Measurements from ENCODE around the gene NTM. TPM values are rescaled to one million over a fixed set of nuclear protein-coding genes. Genes with fewer than 3 reads are reported as not detected.

NTM gene
- total RNA-seq, 1 experiment from 2014 or later, result 9.9 TPM

DNA sequence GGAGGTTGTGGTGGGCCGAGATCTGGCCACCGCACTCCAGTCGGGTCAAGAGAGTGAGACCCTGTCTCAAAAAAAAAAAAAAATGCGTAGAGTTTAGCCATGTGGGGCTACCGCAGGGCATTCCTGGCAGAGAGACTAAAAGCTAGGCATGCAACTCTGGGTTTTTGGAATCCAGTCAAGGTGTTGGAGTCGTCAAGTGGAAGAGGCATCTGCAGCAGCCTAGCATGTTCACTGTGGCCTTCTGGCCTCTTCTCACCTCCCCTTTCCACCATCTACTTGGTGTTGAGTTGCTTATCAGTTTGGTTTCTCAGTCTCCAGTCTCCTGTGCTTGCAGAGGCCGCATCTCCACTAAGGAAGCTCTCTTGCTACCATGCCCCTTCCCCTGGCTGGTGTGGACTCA lies 572.5 kb downstream of the NTM start:
- Histone ChIP-seq H3K4me2 (ENCODE audit: insufficient read depth, insufficient read length, low read length) (no peak overlapping the region), H3K56ac (ENCODE audit: insufficient read length, low read depth, low read length) (no peak overlapping the region), H2AK5ac (ENCODE audit: insufficient read length, low read length) (no peak overlapping the region), H2BK20ac (ENCODE audit: low read depth, low read length, poor library complexity, severe bottlenecking) (no peak overlapping the region), H3K23me2 (ENCODE audit: insufficient read length, low read depth, low read length, poor library complexity, severe bottlenecking) (no peaks in the 10 kb centered on the region), H2BK15ac (ENCODE audit: low read depth, low read length) (no peak overlapping the region), H3K14ac (ENCODE audit: insufficient read depth, low read length) (no peak overlapping the region), H3K27me3 (ENCODE audit: insufficient read depth, low read length) (no peaks in the 10 kb centered on the region), H3T11ph (ENCODE audit: low read length) (no peak overlapping the region), H3K9me3 (ENCODE audit: control insufficient read depth, low read depth, low read length) (no peaks in the 10 kb centered on the region), H3K79me2 (ENCODE audit: insufficient read depth, low read length) (no peaks in the 10 kb centered on the region), H2AFZ (ENCODE audit: low read length) (no peak overlapping the region), H3K4ac (ENCODE audit: low read depth, low read length) (no peak overlapping the region), H4K8ac (replicated peaks; ENCODE audit: insufficient read length, low read depth, low read length) (no peak overlapping the region), H2BK120ac (ENCODE audit: low read depth, low read length, poor library complexity, severe bottlenecking) (no peak overlapping the region), H2BK5ac (ENCODE audit: insufficient read length, low read length) (no peak overlapping the region), H3K79me1 (ENCODE audit: insufficient read depth, low read depth, low read length, poor library complexity, severe bottlenecking) (no peaks in the 10 kb centered on the region), H3K27ac (ENCODE audit: insufficient read length, low read depth, low read length) (no peak overlapping the region), H3K18ac (ENCODE audit: insufficient read length, low read depth, low read length) (no peak overlapping the region), H3K9ac (ENCODE audit: extremely low read depth, insufficient read length, low read length) (no peak overlapping the region), H3K4me1 (ENCODE audit: insufficient read depth, low read length) (peaks cover 3% of the 10 kb centered on the region; the same call in 1 of the 2 replicates), H3K23ac (ENCODE audit: insufficient read length, low read depth, low read length) (no peak overlapping the region), H4K5ac (ENCODE audit: insufficient read length, low read depth, low read length) (no peak overlapping the region), H2BK12ac (ENCODE audit: insufficient read length, low read depth, low read length) (no peak overlapping the region), H4K20me1 (ENCODE audit: control insufficient read depth, insufficient read depth, insufficient read length) (no peaks in the 10 kb centered on the region), H4K91ac (ENCODE audit: insufficient read length, low read depth, low read length) (no peak overlapping the region)
- Mint-ChIP-seq H3K27ac (peak overlapping the region in 1 of 3 experiments; percentile 34; a peak in 1 of 7 replicates), H3K27me3 (ENCODE audit: low read depth) (no peaks in the 10 kb centered on the region), H3K4me1 (peaks cover 5% of the 10 kb centered on the region in 2 experiments), H3K36me3 (ENCODE audit: insufficient read depth in 1 of 3, low read depth in 3 of 3) (peaks cover 0 to 2% (median 0%) of the 10 kb centered on the region in 3 experiments; a peak in 1 of 7 replicates), H3K9me3 (no peaks in the 10 kb centered on the region), H3K4me3 (no peak overlapping the region)
- whole genome bisulfite sequencing (ENCODE audit: extremely low coverage, insufficient read length, low lambda C conversion rate), result no CpG with 5 or more reads among the region's 7 CpGs
- TF ChIP-seq CTCF (conservative IDR thresholded peaks at IDR 0.05), result no peak
- no peak for DNase-seq
